Suprapubic skin (tissue), 4 donors: Measurements from ENCODE around the gene BDP1. TPM values are rescaled to one million over a fixed set of nuclear protein-coding genes. Genes with fewer than 3 reads are reported as not detected.

Experiments used
- DNase-seq, 2 donors: peaks; one replicate each; pipeline ENCODE4 v3.0.0-alpha.2; 2019; ENCODE audit warnings: low spot score in 2 of 2
- H3K27ac ChIP-seq: fragments of 200-600 bp; sonication (generic); one replicate; pipeline ENCODE4 v1.5.1; 2019
- H3K27me3 ChIP-seq: fragments of 200-600 bp; sonication (generic); one replicate; pipeline ENCODE4 v1.5.1; 2019
- H3K36me3 ChIP-seq: fragments of 200-600 bp; sonication (generic); one replicate; pipeline ENCODE4 v1.5.1; 2019
- H3K4me1 ChIP-seq: fragments of 200-600 bp; sonication (generic); one replicate; pipeline ENCODE4 v1.5.1; 2019
- H3K4me3 ChIP-seq: fragments of 200-600 bp; sonication (generic); one replicate; pipeline ENCODE4 v1.5.1; 2019; ENCODE audit warnings: mild to moderate bottlenecking
- H3K9me3 ChIP-seq: fragments of 200-600 bp; sonication (generic); one replicate; pipeline ENCODE4 v1.5.1; 2019
- CTCF ChIP-seq, 2 donors: fragments of 200-600 bp in 1 of 2; fragments of 450-650 bp in 1 of 2; sonication (generic) in 1 of 2; IDR thresholded peaks; one replicate each; pipeline ENCODE4 v1.5.1; 2016 to 2019; ENCODE audit warnings: antibody characterized with exemption in 2 of 2, mild to moderate bottlenecking in 1 of 2, moderate library complexity in 1 of 2
- EP300 ChIP-seq: sonication (generic); formaldehyde crosslinking; IDR thresholded peaks from one replicate; pipeline ENCODE4 v1.6.1; 2017; ENCODE audit warnings: antibody characterized with exemption
- POLR2A ChIP-seq, 2 donors: fragments of 450-650 bp; IDR thresholded peaks; one replicate each; pipeline ENCODE4 v1.6.1; 2017; ENCODE audit warnings: antibody characterized with exemption in 2 of 2, mild to moderate bottlenecking in 2 of 2, moderate library complexity in 2 of 2
- POLR2AphosphoS5 ChIP-seq, 3 donors: sonication (generic); formaldehyde crosslinking; IDR thresholded peaks; one replicate each; pipeline ENCODE4 v1.6.1; 2017; ENCODE audit warnings: antibody characterized with exemption in 3 of 3
- WGBS: methylation state at CpG from one replicate; pipeline ENCODE4 v1.1.5; 2018; 5-methylcytosine and 5-hydroxymethylcytosine counted together
- total RNA-seq, 4 donors: library from RNA; depleted of rRNA; stranded (reverse); fragments of >200 nt; gene quantifications; one replicate each; pipeline ENCODE4 v1.1.0, GENCODE V29; 2016

The BDP1 gene
- total RNA-seq, 4 donors from 2014 or later, result 19.3 to 48.4 (median 30.5) TPM

DNA sequence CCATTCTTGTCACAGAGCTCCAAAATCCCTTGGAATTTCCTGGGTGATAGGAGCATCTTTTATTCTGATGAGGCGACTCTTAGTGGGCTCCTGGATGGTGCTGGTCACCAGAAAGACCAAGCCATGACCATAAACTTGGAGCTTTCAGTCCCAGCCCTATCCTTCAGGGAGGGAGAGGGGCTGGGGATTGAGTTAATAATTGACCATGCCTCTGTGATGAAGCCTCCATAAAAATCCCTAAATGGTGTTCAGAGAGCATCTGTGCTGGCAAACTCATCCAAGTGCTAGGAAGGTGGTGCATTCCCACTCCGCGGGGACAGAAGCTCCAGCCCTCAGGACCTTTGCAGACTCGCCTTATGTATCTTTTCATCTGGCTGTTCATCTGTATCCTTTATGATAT, 160.4 kb downstream of the BDP1 start:
- WGBS, result 97% methylated on average over 4 of the region's 4 CpGs
- H3K36me3 ChIP-seq, result peaks cover 35% of the 10 kb centered on the region
- no peaks in the 10 kb centered on the region for H3K27me3 ChIP-seq

More for the DNA sequence above, 160.4 kb downstream of the BDP1 start:
- H3K9me3 ChIP-seq, result no peaks in the 10 kb centered on the region
- no peak overlapping the region for H3K4me3 ChIP-seq
- no peak overlapping the region for H3K27ac ChIP-seq
- TF ChIP-seq CTCF (IDR thresholded peaks at IDR 0.05) (no peak), POLR2AphosphoS5 (IDR thresholded peaks at IDR 0.05) (no peak), EP300 (no peak), POLR2A (IDR thresholded peaks at IDR 0.05) (no peak)
- no peaks in the 10 kb centered on the region for H3K4me1 ChIP-seq
- DNase-seq, result no peak

Other genes with a start within 250 kb of the BDP1 start
- 10 to 100 TPM; 21.4 to 50.0 (median 35.8) TPM for gene MCCC2, start 131.7 kb downstream of the BDP1 start, total RNA-seq